Lung (tissue), 12 donors: ENCODE measurements around the gene KDM4E. TPM values are rescaled to one million over a fixed set of nuclear protein-coding genes. Genes with fewer than 3 reads are reported as not detected.

Experiments used
- ATAC-seq: fragments of 200-7000 bp; cut with Tn5 transposase; one replicate; pipeline ENCODE4 v1.9.1; 2020; ENCODE audit warnings: moderate number of reproducible peaks; ENCODE audit not compliant: insufficient read depth, low FRiP score
- DNase-seq, 3 donors: peaks; one replicate each; pipeline ENCODE4 v3.0.0-alpha.2; 2013 to 2017
- H3K27ac ChIP-seq, 2 donors: one replicate each; pipeline ENCODE4 v1.5.1; 2013; ENCODE audit warnings: mild to moderate bottlenecking in 2 of 2, moderate library complexity in 2 of 2, control low read depth in 1 of 2, inconsistent platforms in 1 of 2, low read depth in 1 of 2, low read length in 1 of 2
- H3K27me3 ChIP-seq, 3 donors: one replicate each; pipeline ENCODE4 v1.5.1; 2013; ENCODE audit warnings: low read length in 2 of 3; ENCODE audit not compliant: control insufficient read depth in 3 of 3, insufficient read depth in 3 of 3
- H3K36me3 ChIP-seq, 4 donors: one replicate each; pipeline ENCODE4 v1.5.1; 2013; ENCODE audit warnings: low read length in 4 of 4, mild to moderate bottlenecking in 1 of 4, moderate library complexity in 1 of 4; ENCODE audit not compliant: control insufficient read depth in 4 of 4, insufficient read depth in 4 of 4
- H3K4me1 ChIP-seq, 5 donors: one replicate each; pipeline ENCODE4 v1.5.1; 2013; ENCODE audit warnings: low read length in 5 of 5, mild to moderate bottlenecking in 2 of 5, moderate library complexity in 1 of 5; ENCODE audit not compliant: control insufficient read depth in 5 of 5, insufficient read depth in 5 of 5
- H3K4me3 ChIP-seq: one replicate; pipeline ENCODE4 v1.5.1; 2013; ENCODE audit warnings: mild to moderate bottlenecking, control low read depth, moderate library complexity
- H3K9ac ChIP-seq, 2 donors: one replicate each; pipeline ENCODE4 v1.5.1; 2013; ENCODE audit warnings: low read length in 2 of 2, control low read depth in 1 of 2; ENCODE audit not compliant: insufficient read depth in 1 of 2
- H3K9me3 ChIP-seq, 4 donors: one replicate each; pipeline ENCODE4 v1.5.1; 2013; ENCODE audit warnings: low read length in 3 of 4, mild to moderate bottlenecking in 1 of 4, moderate library complexity in 1 of 4; ENCODE audit not compliant: control insufficient read depth in 4 of 4, insufficient read depth in 3 of 4
- WGBS, 2 donors: extraction: QIAGEN DNeasy Blood & Tissue Kit; methylation state at CpG; one replicate each; pipeline ENCODE4 v1.1.7; 2013; 5-methylcytosine and 5-hydroxymethylcytosine counted together
- polyA plus RNA-seq, 2 donors: library from polyadenylated mRNA; stranded (reverse); fragments of 200-250 nt; gene quantifications; one replicate each; pipeline ENCODE4 v1.2.1, GENCODE V29; 2013
- total RNA-seq, 2 donors: library from RNA; depleted of rRNA in 1 of 2; stranded (reverse); fragments of >200 nt in 1 of 2; gene quantifications; one replicate each; pipeline ENCODE4 v1.2.1, GENCODE V29; 2014 to 2021
- TF ChIP-seq, protein P1 (sequence below): IDR thresholded peaks from 2 replicates; pipeline ENCODE4 v1.5.1; 2012; ENCODE audit warnings: mild to moderate bottlenecking; ENCODE audit errors: control extremely low read depth, extremely low read depth
- donor health status: control.
- donor health status: control.
- donor health status: Bipolar disorder and iron deficiency.
- donor health status: healthy.
- donor health status: DM: yes; HTN: yes; CAD: no.

The KDM4E gene
- total and polyA plus RNA-seq, 4 donors, result not detected

DNA sequence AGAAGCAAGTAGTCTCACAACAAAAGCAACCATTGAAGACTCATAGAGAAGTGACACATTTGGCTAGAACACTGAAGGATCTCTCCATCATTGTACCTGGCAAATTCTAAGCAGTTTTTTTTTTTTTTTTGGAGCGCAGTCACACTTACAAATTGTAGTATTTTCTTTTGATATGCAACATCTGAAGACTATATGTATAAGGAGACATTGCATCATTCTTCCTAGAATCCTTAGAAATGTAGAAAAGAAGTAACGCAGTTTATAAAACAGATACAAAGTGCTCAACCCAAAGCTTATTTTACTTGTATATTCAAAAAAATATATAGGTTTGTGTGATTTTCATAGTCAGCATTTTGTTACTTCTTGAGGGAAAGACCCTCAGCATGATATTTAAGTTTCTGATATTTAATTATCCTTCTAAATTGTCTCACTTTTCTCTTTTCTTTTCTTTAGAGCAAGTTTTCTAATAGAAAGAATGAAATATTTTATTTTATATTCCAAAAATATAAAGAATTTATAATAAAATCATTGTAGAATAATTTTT lies 31.6 kb upstream of the KDM4E start:
- no peak for ATAC-seq
- 93 to 97% methylated on average over 2 of the region's 2 CpGs for WGBS, 2 donors

DNA sequence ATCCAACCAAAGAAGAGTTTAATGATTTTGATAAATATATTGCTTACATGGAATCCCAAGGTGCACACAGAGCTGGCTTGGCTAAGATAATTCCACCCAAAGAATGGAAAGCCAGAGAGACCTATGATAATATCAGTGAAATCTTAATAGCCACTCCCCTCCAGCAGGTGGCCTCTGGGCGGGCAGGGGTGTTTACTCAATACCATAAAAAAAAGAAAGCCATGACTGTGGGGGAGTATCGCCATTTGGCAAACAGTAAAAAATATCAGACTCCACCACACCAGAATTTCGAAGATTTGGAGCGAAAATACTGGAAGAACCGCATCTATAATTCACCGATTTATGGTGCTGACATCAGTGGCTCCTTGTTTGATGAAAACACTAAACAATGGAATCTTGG lies 27.6 kb upstream of the KDM4E start:
- H3K9me3 ChIP-seq, result no peaks in the 10 kb centered on the region
- H3K27me3 ChIP-seq, result no peaks in the 10 kb centered on the region
- H3K36me3 ChIP-seq, result peaks cover 0 to 6% (median 2%) of the 10 kb centered on the region in 4 donors
- DNase-seq, result no peak
- no peak overlapping the region for H3K9ac ChIP-seq
- H3K4me3 ChIP-seq, result no peak overlapping the region
- TF ChIP-seq, protein P1, sequence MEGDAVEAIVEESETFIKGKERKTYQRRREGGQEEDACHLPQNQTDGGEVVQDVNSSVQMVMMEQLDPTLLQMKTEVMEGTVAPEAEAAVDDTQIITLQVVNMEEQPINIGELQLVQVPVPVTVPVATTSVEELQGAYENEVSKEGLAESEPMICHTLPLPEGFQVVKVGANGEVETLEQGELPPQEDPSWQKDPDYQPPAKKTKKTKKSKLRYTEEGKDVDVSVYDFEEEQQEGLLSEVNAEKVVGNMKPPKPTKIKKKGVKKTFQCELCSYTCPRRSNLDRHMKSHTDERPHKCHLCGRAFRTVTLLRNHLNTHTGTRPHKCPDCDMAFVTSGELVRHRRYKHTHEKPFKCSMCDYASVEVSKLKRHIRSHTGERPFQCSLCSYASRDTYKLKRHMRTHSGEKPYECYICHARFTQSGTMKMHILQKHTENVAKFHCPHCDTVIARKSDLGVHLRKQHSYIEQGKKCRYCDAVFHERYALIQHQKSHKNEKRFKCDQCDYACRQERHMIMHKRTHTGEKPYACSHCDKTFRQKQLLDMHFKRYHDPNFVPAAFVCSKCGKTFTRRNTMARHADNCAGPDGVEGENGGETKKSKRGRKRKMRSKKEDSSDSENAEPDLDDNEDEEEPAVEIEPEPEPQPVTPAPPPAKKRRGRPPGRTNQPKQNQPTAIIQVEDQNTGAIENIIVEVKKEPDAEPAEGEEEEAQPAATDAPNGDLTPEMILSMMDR, result no peak
- no peaks in the 10 kb centered on the region for H3K4me1 ChIP-seq
- no peak overlapping the region for H3K27ac ChIP-seq
- no peak for ATAC-seq
- 93% methylated on average over 6 of the region's 6 CpGs for WGBS, 2 donors

More for the DNA sequence above, 31.6 kb upstream of the KDM4E start:
- DNase-seq, result no peak
- no peak overlapping the region for H3K9ac ChIP-seq
- H3K4me1 ChIP-seq, result no peaks in the 10 kb centered on the region
- no peaks in the 10 kb centered on the region for H3K27me3 ChIP-seq
- no peaks in the 10 kb centered on the region for H3K9me3 ChIP-seq
- TF ChIP-seq, protein P1, result no peak
- H3K4me3 ChIP-seq, result no peak overlapping the region
- no peak overlapping the region for H3K27ac ChIP-seq
- peaks cover 0 to 6% (median 2%) of the 10 kb centered on the region in 4 donors for H3K36me3 ChIP-seq

DNA sequence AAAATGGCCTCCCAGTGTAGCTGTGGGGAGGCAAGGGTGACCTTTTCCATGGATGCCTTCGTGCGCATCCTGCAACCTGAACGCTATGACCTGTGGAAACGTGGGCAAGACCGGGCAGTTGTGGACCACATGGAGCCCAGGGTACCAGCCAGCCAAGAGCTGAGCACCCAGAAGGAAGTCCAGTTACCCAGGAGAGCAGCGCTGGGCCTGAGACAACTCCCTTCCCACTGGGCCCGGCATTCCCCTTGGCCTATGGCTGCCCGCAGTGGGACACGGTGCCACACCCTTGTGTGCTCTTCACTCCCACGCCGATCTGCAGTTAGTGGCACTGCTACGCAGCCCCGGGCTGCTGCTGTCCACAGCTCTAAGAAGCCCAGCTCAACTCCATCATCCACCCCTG lies 26.8 kb upstream of the KDM4E start:
- 93 to 97% methylated on average over 13 of the region's 13 CpGs for WGBS, 2 donors
- Histone ChIP-seq H3K9me3 (no peaks in the 10 kb centered on the region), H3K27me3 (no peaks in the 10 kb centered on the region), H3K27ac (no peak overlapping the region), H3K36me3 (peaks cover 0 to 6% (median 2%) of the 10 kb centered on the region in 4 donors), H3K4me3 (no peak overlapping the region), H3K9ac (no peak overlapping the region), H3K4me1 (no peaks in the 10 kb centered on the region)
- ATAC-seq (no peak), DNase-seq (no peak)
- TF ChIP-seq, protein P1, result no peak

DNA sequence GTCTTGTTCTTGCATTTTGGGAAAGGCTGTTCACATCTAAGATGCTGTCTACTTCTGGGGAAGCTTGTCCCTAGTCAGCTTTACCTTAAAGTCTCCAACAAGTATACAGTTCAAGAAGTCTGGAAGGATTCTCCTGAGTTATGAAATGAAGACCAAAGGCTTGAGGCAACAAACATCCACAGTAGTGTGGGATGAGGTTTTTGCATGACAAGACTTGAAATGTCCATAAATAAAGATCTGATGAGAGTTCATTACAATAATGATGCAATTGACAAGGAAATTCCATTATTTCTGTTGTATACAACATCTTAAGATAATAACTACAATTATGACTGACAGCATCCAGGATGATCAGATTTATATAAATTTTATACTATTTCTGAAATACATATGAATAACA lies 21.3 kb upstream of the KDM4E start:
- Histone ChIP-seq H3K4me1 (no peaks in the 10 kb centered on the region), H3K9ac (no peak overlapping the region), H3K27ac (no peak overlapping the region), H3K27me3 (no peaks in the 10 kb centered on the region), H3K9me3 (no peaks in the 10 kb centered on the region), H3K4me3 (no peak overlapping the region), H3K36me3 (no peaks in the 10 kb centered on the region)
- TF ChIP-seq, protein P1, result no peak
- DNase-seq (no peak), ATAC-seq (no peak)
